ENCODE results near the gene CST9L.

The CST9L gene

DNA sequence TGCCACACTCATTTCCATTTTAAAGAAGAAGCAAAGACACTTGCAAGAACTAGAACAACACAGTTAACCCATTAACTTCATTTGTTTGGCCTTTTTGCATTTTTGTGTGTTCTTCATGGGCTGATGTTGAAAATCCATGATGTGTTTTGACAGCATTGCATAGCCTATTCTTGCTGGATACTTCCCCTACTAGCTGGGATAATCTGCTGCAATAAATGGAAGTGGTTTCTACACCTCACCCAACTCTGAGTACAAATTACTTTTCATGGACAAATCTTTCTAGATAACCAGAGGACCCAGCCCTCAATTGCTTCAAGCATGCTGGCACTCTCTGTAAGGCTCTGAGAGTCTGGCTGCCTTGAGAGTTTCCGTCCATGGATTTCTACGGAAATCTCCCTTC lies 26.5 kb downstream of the CST9L start:
- H3K4me3 ChIP-seq (ENCODE audit: low read depth, low read length) = no peak overlapping the region
- TF ChIP-seq, protein P1, sequence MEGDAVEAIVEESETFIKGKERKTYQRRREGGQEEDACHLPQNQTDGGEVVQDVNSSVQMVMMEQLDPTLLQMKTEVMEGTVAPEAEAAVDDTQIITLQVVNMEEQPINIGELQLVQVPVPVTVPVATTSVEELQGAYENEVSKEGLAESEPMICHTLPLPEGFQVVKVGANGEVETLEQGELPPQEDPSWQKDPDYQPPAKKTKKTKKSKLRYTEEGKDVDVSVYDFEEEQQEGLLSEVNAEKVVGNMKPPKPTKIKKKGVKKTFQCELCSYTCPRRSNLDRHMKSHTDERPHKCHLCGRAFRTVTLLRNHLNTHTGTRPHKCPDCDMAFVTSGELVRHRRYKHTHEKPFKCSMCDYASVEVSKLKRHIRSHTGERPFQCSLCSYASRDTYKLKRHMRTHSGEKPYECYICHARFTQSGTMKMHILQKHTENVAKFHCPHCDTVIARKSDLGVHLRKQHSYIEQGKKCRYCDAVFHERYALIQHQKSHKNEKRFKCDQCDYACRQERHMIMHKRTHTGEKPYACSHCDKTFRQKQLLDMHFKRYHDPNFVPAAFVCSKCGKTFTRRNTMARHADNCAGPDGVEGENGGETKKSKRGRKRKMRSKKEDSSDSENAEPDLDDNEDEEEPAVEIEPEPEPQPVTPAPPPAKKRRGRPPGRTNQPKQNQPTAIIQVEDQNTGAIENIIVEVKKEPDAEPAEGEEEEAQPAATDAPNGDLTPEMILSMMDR (IDR thresholded peaks at IDR 0.05; ENCODE audit: low read depth, low read length, missing control alignments) = no peak
- in situ Hi-C loops (cut with HindIII; ENCODE audit: low sequenced_read_pairs) = no loop called here
- no peak for DNase-seq (ENCODE audit: low read depth)

DNA sequence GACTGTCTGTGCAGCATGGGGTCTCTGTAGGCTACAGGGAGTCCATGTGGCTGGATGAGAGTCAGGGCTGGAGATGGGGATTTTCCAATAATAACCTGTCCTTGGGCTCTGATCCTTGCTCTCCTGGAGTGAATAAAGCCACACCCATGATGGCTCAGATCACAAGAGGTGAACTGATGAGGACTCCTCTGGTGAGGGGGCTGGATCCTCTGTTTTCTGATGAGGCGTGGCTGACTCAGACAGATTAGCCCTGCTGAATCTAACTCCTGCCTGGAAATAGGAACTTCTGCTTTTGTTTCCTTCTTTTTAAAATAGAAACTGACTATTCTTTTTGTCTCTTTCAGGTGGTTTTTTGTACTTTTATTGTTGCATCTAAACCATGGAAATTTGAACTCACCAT lies 27.0 kb downstream of the CST9L start:
- H3K4me3 ChIP-seq (ENCODE audit: low read depth, low read length) = no peak overlapping the region
- TF ChIP-seq, protein P1 (IDR thresholded peaks at IDR 0.05; ENCODE audit: low read depth, low read length, missing control alignments) = no peak
- DNase-seq (ENCODE audit: low read depth) = no peak
- in situ Hi-C loops (cut with HindIII; ENCODE audit: low sequenced_read_pairs) = no loop called here

DNA sequence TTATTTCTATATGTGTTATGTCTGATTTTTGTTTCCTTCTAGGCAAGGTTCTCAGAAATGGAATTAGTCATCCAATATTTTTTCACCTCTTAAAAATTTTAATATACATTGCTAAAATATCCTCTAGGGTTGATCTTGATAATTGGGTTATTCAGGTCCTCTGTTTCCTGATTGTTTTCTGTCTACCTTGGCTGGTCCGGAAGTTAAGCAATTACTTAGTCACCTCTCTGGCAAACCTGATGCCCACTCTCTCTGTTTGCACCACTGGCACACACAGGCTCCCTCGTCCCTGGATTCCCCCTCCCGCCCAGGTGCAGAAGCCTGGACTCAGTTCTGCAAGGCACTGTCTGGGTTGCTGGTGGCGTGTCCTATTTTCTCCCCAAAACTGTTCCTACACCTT lies 27.7 kb downstream of the CST9L start:
- H3K4me3 ChIP-seq (ENCODE audit: low read depth, low read length) = no peak overlapping the region
- in situ Hi-C loops (cut with HindIII; ENCODE audit: low sequenced_read_pairs) = no loop called here

DNA sequence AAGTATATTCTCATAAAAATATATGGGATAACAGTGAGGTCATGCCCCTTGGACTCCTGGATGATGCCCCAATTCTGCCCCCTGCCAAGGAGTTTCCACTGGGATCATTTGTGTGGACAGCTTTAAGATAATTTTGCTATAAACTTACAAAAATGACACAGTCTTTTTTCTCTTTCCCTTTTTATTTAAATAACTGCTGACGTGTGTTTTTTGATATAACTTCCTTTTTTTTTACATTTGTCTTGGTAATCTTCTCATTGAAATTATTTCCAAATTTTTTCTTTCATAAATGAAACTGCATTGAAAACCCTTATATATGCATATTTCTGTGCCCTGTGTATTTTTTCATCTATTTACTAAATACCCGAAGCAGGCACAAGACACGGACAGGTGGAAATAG lies 31.3 kb downstream of the CST9L start:
- no peak overlapping the region for H3K4me3 ChIP-seq (ENCODE audit: low read depth, low read length)
- TF ChIP-seq, protein P1 (IDR thresholded peaks at IDR 0.05; ENCODE audit: low read depth, low read length, missing control alignments) = no peak
- in situ Hi-C loops (cut with HindIII; ENCODE audit: low sequenced_read_pairs) = no loop called here
- no peak for DNase-seq (ENCODE audit: low read depth)

More for the DNA sequence above, 27.7 kb downstream of the CST9L start:
- DNase-seq (ENCODE audit: low read depth) = no peak
- TF ChIP-seq, protein P1 (IDR thresholded peaks at IDR 0.05; ENCODE audit: low read depth, low read length, missing control alignments) = no peak

DNA sequence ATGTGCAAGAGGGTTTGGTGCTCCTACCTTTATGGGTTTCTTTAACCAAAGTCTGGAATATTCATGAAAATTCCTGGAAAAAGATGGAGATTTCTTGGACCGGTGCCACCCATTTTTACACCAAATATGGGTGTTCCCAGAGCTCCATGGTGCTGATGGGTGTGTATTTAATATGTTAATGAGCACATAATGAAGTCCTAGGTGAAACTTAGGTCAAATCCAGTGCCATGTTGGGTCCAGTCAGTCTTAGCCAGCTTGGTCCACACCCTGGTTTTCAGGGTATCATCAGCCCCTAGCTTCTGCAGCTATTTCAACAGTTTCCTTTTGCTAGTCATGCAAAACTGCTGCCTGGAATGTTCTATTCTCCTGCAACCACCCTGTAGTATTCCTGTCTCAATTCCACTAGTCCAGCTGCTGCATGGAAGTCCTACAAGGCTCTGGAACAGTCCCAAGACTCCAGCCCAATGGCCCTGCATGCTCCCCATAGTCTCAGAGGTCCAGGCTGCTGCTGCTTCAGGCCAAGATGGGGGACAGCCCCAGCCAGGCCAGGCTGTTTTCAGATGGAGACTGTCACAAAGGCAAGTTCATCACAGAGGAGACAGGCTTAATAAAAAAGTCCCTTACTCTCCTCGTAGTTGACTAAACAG lies 31.8 kb downstream of the CST9L start:
- TF ChIP-seq, protein P1 (IDR thresholded peaks at IDR 0.05; ENCODE audit: low read depth, low read length, missing control alignments) = no peak
- DNase-seq (ENCODE audit: low read depth) = no peak
- in situ Hi-C loops (cut with HindIII; ENCODE audit: low sequenced_read_pairs) = no loop called here
- no peak overlapping the region for H3K4me3 ChIP-seq (ENCODE audit: low read depth, low read length)

DNA sequence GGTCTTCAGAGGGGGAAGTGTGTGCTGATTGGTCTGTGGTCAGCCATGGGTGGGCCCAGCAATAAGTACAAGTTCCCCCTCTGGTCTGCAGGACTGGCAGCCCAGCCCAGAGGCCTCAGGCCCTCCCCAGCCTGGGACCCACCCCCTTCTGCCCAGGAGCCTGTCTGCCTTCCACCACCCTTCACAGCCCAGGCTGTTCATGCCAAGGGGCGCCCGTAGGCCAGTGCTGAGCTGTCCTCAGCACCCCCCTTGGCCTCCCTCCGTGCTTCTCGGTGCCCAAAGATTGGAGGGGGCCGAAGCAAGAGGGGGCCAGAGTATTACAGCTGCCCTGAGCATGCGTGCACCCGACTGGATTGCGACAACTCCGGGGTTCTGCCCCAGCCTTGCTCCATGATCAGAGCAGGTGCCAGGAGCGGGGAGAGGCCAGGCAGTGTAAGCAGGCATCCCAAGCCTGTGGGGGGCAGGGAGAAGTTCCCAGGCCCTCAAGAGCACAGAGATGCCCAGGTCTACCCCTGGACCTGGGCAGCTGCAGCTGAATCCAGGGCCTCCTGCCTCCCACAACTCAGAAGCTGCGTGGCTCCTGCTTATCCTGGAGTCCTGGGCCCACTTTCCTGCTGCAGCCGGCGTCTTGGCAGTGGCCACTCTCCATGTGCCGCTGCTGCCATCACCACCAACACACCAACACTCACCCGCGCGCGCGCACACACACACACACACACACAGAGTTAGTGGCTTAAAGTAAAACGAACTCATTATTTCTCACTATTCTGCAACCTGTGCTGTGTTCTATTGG lies 33.3 kb downstream of the CST9L start:
- in situ Hi-C loops (cut with HindIII; ENCODE audit: low sequenced_read_pairs) = no loop called here
- TF ChIP-seq, protein P1 (IDR thresholded peaks at IDR 0.05; ENCODE audit: low read depth, low read length, missing control alignments) = no peak
- H3K4me3 ChIP-seq (ENCODE audit: low read depth, low read length) = no peak overlapping the region
- no peak for DNase-seq (ENCODE audit: low read depth)
